B cell (primary cell): Measurements from ENCODE around the gene RETREG2.

Experiments used
- CTCF ChIP-seq: fragments of 200-600 bp; IDR thresholded peaks from one replicate; pipeline ENCODE4 v1.8.0; 2022; ENCODE audit warnings: antibody characterized with exemption, mild to moderate bottlenecking
- EZH2 ChIP-seq: IDR thresholded peaks from 2 replicates; pipeline ENCODE4 v1.6.1; 2012; ENCODE audit warnings: borderline replicate concordance, low read depth, mild to moderate bottlenecking, moderate library complexity, low read length; ENCODE audit not compliant: insufficient read depth, poor library complexity, severe bottlenecking

GRCh38 chr2:219210886-219211362, 32.8 kb downstream of the RETREG2 start:
- no peak for TF ChIP-seq CTCF
- no peak for TF ChIP-seq EZH2
